Adrenal gland (tissue), 5 donors: ENCODE data around the gene TJP2.

Experiments used
- POLR2A ChIP-seq, 2 donors: fragments of 450-650 bp; IDR thresholded peaks; one replicate each; pipeline ENCODE4 v1.6.1; 2017; ENCODE audit warnings: antibody characterized with exemption in 2 of 2, mild to moderate bottlenecking in 2 of 2, moderate library complexity in 1 of 2
- TF ChIP-seq, protein P1 (sequence below), 6 experiments: fragments of 450-650 bp in 4 of 6; fragments of 200-600 bp in 2 of 6; sonication (generic) in 1 of 6; IDR thresholded peaks; 1 replicate in 5 of 6; 2 replicates in 1 of 6; pipeline versions ENCODE4 v1.5.1 to v1.8.0; 2016 to 2021; ENCODE audit warnings: antibody characterized with exemption in 6 of 6, mild to moderate bottlenecking in 2 of 6, moderate library complexity in 1 of 6
- donor health status: DM: no; HTN: no; CAD: no.

DNA sequence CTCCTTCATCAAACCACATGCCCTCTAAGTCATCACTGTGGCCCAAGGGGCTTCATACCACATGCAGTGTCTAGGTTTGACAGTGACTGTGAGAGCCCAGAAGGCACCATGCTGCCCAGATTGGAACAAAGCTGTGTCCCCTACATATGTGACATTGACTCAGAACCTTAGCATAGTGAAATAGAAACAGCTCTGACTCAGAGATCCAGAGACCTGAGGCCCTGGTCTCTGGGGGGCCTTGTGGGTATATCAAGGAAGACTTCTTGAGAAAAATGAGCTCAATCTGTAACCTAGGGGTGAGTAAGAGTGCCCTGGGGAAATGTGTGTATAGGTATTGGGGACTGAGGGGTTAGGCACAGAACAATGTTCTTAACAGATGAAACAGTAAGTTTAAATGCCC, 143.8 kb downstream of the TJP2 start:
- no peak for TF ChIP-seq POLR2A (IDR thresholded peaks at IDR 0.05)
- TF ChIP-seq, protein P1, sequence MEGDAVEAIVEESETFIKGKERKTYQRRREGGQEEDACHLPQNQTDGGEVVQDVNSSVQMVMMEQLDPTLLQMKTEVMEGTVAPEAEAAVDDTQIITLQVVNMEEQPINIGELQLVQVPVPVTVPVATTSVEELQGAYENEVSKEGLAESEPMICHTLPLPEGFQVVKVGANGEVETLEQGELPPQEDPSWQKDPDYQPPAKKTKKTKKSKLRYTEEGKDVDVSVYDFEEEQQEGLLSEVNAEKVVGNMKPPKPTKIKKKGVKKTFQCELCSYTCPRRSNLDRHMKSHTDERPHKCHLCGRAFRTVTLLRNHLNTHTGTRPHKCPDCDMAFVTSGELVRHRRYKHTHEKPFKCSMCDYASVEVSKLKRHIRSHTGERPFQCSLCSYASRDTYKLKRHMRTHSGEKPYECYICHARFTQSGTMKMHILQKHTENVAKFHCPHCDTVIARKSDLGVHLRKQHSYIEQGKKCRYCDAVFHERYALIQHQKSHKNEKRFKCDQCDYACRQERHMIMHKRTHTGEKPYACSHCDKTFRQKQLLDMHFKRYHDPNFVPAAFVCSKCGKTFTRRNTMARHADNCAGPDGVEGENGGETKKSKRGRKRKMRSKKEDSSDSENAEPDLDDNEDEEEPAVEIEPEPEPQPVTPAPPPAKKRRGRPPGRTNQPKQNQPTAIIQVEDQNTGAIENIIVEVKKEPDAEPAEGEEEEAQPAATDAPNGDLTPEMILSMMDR (IDR thresholded peaks at IDR 0.05), result no peak
